Stimulated activated naive CD8-positive, alpha-beta T cell treated with anti-CD3 and anti-CD28 coated beads, Interleukin-15, Interleukin-2, amounts not matched to agents 100 ng/mL and 50 ng/mL, for 24 hours (primary cell): ENCODE measurements around the gene HMCN2.
"Not testable (repeated sequence)": the region's sequence is repeated elsewhere in the genome, so short reads cannot be mapped to it uniquely, and the experiment has no call there.

Experiments
- H3K27ac Mint-ChIP-seq: one replicate; pipeline ENCODE4 v1.8.0; 2021; ENCODE audit warnings: mild to moderate bottlenecking, mixed read lengths
- H3K27me3 Mint-ChIP-seq: one replicate; pipeline ENCODE4 v1.8.0; 2021; ENCODE audit warnings: mixed read lengths
- H3K36me3 Mint-ChIP-seq: one replicate; pipeline ENCODE4 v1.8.0; 2021; ENCODE audit warnings: low read depth, mixed read lengths
- H3K4me1 Mint-ChIP-seq: one replicate; pipeline ENCODE4 v1.8.0; 2021; ENCODE audit warnings: low read depth, mixed read lengths
- H3K4me3 Mint-ChIP-seq: one replicate; pipeline ENCODE4 v1.8.0; 2021; ENCODE audit warnings: mild to moderate bottlenecking, mixed read lengths
- H3K9me3 Mint-ChIP-seq: one replicate; pipeline ENCODE4 v1.8.0; 2021; ENCODE audit warnings: mixed read lengths

HMCN2 gene

GRCh38 chr9:130266236-130267098 is 907 bp downstream of the HMCN2 start:
- Mint-ChIP-seq H3K4me3 (no peak overlapping the region), H3K4me1 (peaks cover 3% of the 10 kb centered on the region), H3K27me3 (peaks cover 61% of the 10 kb centered on the region), H3K27ac (no peak overlapping the region), H3K9me3 (no peaks in the 10 kb centered on the region), H3K36me3 (no peaks in the 10 kb centered on the region)

GRCh38 chr9:130267930-130268329 is 2.4 kb downstream of the HMCN2 start:
- Mint-ChIP-seq H3K36me3 (no peaks in the 10 kb centered on the region), H3K4me3 (no peak overlapping the region), H3K27ac (no peak overlapping the region), H3K9me3 (no peaks in the 10 kb centered on the region), H3K4me1 (peaks cover 3% of the 10 kb centered on the region), H3K27me3 (peaks cover 55% of the 10 kb centered on the region)

GRCh38 chr9:130268521-130269211 is 3.1 kb downstream of the HMCN2 start:
- peaks cover 48% of the 10 kb centered on the region for H3K27me3 Mint-ChIP-seq
- peaks cover 3% of the 10 kb centered on the region for H3K4me1 Mint-ChIP-seq
- no peaks in the 10 kb centered on the region for H3K9me3 Mint-ChIP-seq
- no peak overlapping the region for H3K4me3 Mint-ChIP-seq
- H3K36me3 Mint-ChIP-seq, result no peaks in the 10 kb centered on the region
- no peak overlapping the region for H3K27ac Mint-ChIP-seq

- H3K9me3 Mint-ChIP-seq, result no peaks in the 10 kb centered on the region
- no peaks in the 10 kb centered on the region for H3K36me3 Mint-ChIP-seq
- peaks cover 42% of the 10 kb centered on the region for H3K27me3 Mint-ChIP-seq
- H3K27ac Mint-ChIP-seq, result no peak overlapping the region
- no peaks in the 10 kb centered on the region for H3K4me1 Mint-ChIP-seq
- H3K4me3 Mint-ChIP-seq, result no peak overlapping the region
These were observed 5.9 kb downstream of the HMCN2 start for GRCh38 chr9:130271473-130271872.

GRCh38 chr9:130275156-130275555 is 9.6 kb downstream of the HMCN2 start:
- Mint-ChIP-seq H3K27me3 (peaks cover 24% of the 10 kb centered on the region), H3K36me3 (no peaks in the 10 kb centered on the region), H3K27ac (no peak overlapping the region), H3K9me3 (no peaks in the 10 kb centered on the region), H3K4me1 (no peaks in the 10 kb centered on the region), H3K4me3 (no peak overlapping the region)

- no peaks in the 10 kb centered on the region for H3K4me1 Mint-ChIP-seq
- H3K27ac Mint-ChIP-seq, result no peak overlapping the region
- no peaks in the 10 kb centered on the region for H3K9me3 Mint-ChIP-seq
- no peaks in the 10 kb centered on the region for H3K36me3 Mint-ChIP-seq
- no peak overlapping the region for H3K4me3 Mint-ChIP-seq
- peaks cover 26% of the 10 kb centered on the region for H3K27me3 Mint-ChIP-seq
These were observed 10.6 kb downstream of the HMCN2 start for GRCh38 chr9:130276121-130276520.

- H3K27me3 Mint-ChIP-seq, result peaks cover 23% of the 10 kb centered on the region
- no peak overlapping the region for H3K27ac Mint-ChIP-seq
- H3K36me3 Mint-ChIP-seq, result no peaks in the 10 kb centered on the region
- no peak overlapping the region for H3K4me3 Mint-ChIP-seq
- no peaks in the 10 kb centered on the region for H3K9me3 Mint-ChIP-seq
- no peaks in the 10 kb centered on the region for H3K4me1 Mint-ChIP-seq
These were observed 11.4 kb downstream of the HMCN2 start for GRCh38 chr9:130276955-130277354.

- not testable (repeated sequence) for H3K4me1 Mint-ChIP-seq, H3K9me3 Mint-ChIP-seq, H3K36me3 Mint-ChIP-seq, H3K27ac Mint-ChIP-seq, H3K4me3 Mint-ChIP-seq
- H3K27me3 Mint-ChIP-seq, result peaks cover 25% of the 10 kb centered on the region
These were observed 12.0 kb downstream of the HMCN2 start for GRCh38 chr9:130277525-130277924.

GRCh38 chr9:130283539-130284248 is 18.1 kb downstream of the HMCN2 start:
- Mint-ChIP-seq H3K27ac (no peak overlapping the region), H3K9me3 (no peaks in the 10 kb centered on the region), H3K27me3 (peaks cover 24% of the 10 kb centered on the region), H3K4me3 (no peak overlapping the region), H3K4me1 (no peaks in the 10 kb centered on the region), H3K36me3 (no peaks in the 10 kb centered on the region)

GRCh38 chr9:130284249-130284625 is 18.7 kb downstream of the HMCN2 start:
- H3K27me3 Mint-ChIP-seq, result peaks cover 24% of the 10 kb centered on the region
- H3K27ac Mint-ChIP-seq, result no peak overlapping the region
- no peak overlapping the region for H3K4me3 Mint-ChIP-seq
- H3K4me1 Mint-ChIP-seq, result no peaks in the 10 kb centered on the region
- H3K36me3 Mint-ChIP-seq, result no peaks in the 10 kb centered on the region
- no peaks in the 10 kb centered on the region for H3K9me3 Mint-ChIP-seq

- Mint-ChIP-seq H3K27ac (no peak overlapping the region), H3K36me3 (no peaks in the 10 kb centered on the region), H3K4me1 (no peaks in the 10 kb centered on the region), H3K4me3 (no peak overlapping the region), H3K9me3 (no peaks in the 10 kb centered on the region), H3K27me3 (peaks cover 24% of the 10 kb centered on the region)
These were observed 19.1 kb downstream of the HMCN2 start for GRCh38 chr9:130284690-130285089.

- Mint-ChIP-seq H3K4me3 (no peak overlapping the region), H3K36me3 (no peaks in the 10 kb centered on the region), H3K27me3 (peaks cover 27% of the 10 kb centered on the region), H3K27ac (no peak overlapping the region), H3K9me3 (no peaks in the 10 kb centered on the region), H3K4me1 (no peaks in the 10 kb centered on the region)
These were observed 19.7 kb downstream of the HMCN2 start for GRCh38 chr9:130285271-130285670.

GRCh38 chr9:130286072-130286770 is 20.7 kb downstream of the HMCN2 start:
- Mint-ChIP-seq H3K27me3 (peaks cover 29% of the 10 kb centered on the region), H3K4me1 (no peaks in the 10 kb centered on the region), H3K36me3 (no peaks in the 10 kb centered on the region), H3K4me3 (no peak overlapping the region), H3K27ac (no peak overlapping the region), H3K9me3 (no peaks in the 10 kb centered on the region)

GRCh38 chr9:130286781-130287428 is 21.3 kb downstream of the HMCN2 start:
- H3K4me1 Mint-ChIP-seq, result no peaks in the 10 kb centered on the region
- H3K27me3 Mint-ChIP-seq, result peaks cover 29% of the 10 kb centered on the region
- no peak overlapping the region for H3K27ac Mint-ChIP-seq
- no peaks in the 10 kb centered on the region for H3K36me3 Mint-ChIP-seq
- H3K4me3 Mint-ChIP-seq, result no peak overlapping the region
- H3K9me3 Mint-ChIP-seq, result no peaks in the 10 kb centered on the region
